Measurements from ENCODE around the gene CDC34.

CDC34 gene

DNA sequence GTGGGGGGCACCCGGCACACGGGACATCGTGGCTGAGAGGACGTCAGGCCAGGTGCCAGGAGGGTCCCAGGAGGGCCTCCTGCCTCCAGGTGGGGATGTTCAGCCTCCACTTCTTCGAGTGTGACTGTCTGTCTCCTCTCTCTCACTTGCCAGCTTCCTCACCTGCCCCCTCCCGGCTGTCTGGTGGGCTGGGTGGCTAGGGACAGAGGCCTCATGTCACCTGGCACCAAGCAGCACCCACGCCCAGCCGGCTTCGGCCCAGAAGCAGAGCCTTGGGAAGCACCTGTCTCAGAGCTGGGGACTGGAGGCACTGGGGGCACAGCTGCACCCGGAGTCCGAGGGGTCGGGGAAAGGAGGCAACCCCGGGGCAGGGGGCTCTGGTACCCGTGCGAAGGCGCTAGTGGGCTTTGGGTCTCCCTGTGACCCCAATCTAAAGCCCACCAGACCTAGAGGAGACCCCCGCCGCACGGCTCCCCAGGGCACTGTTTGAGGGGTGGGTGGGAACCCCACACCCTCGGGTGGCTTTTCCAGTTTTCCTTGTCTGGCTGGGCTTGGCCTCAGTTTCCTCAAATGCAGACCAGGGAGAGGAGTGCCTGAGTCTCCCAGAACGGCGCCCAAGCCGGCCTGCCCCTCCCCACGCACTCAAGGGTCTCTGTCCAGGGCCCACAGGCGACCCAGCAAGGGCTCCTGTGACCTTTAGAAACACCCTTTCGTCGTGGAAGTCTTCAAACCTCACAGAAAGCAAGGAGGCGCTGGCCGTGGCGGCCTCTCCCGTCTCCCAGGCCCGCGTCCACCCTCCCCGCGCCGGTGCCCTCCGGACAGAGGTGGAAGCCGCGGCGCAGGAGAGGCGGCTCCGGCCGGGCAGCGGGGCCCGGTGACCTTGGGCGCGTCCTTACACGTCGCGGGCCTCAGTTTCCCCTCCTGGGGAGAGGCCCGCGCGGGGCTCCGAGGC lies 57.5 kb downstream of the CDC34 start:
- DNase-seq (ENCODE audit: low read depth, low spot score) = no peak

DNA sequence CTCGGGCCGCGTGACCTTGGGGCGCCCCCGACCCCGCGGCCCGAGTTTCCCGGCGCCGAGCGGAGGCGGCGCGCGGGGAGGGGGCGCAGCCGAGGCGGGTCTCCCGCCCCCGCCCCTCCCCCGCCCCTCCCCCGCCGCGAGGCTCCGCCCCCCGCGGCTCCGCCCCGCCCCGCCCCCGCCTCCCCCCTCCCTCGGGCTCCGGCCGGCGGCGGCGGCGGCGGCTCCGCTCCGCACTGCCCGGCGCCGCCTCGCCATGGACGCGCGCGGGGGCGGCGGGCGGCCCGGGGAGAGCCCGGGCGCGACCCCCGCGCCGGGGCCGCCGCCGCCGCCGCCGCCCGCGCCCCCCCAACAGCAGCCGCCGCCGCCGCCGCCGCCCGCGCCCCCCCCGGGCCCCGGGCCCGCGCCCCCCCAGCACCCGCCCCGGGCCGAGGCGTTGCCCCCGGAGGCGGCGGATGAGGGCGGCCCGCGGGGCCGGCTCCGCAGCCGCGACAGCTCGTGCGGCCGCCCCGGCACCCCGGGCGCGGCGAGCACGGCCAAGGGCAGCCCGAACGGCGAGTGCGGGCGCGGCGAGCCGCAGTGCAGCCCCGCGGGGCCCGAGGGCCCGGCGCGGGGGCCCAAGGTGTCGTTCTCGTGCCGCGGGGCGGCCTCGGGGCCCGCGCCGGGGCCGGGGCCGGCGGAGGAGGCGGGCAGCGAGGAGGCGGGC lies 58.3 kb downstream of the CDC34 start, which contains the start of gene HCN2:
Gene HCN2 (plus strand): TSS at position 189 of the 703 bp plus-strand sequence. CDS start 65 bp downstream, at position 254.
- no peak for DNase-seq (ENCODE audit: low read depth, low spot score)

DNA sequence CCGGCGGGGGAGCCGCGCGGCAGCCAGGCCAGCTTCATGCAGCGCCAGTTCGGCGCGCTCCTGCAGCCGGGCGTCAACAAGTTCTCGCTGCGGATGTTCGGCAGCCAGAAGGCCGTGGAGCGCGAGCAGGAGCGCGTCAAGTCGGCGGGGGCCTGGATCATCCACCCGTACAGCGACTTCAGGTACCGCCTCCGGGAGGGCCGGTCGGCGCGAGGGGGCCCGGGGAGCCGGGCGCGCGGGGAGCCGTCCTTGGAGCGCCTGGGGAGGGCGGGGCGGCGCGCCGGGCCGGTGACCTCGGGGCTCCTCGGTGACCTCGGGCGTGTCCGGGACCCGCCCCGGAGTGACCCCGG lies 58.8 kb downstream of the CDC34 start:
- no peak for DNase-seq (ENCODE audit: low read depth, low spot score)

DNA sequence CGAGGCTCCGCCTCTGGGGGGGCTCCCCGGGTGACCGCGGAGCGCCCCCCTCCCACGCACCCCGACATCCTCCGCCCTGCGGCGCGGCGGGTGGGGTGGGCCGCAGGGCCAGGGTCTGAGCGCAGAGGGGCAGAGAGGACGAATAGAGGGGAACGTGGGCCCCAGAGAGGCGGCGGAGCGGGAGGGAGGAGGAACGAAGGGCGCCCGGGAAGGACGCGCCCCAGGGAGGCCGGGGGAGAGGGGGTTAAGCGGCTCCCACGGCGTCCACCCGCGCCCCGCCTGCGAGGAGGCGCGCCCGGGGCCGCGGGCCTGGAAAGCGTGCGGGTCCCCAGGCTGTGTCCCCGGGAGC lies 59.2 kb downstream of the CDC34 start:
- DNase-seq (ENCODE audit: low read depth, low spot score) = no peak

DNA sequence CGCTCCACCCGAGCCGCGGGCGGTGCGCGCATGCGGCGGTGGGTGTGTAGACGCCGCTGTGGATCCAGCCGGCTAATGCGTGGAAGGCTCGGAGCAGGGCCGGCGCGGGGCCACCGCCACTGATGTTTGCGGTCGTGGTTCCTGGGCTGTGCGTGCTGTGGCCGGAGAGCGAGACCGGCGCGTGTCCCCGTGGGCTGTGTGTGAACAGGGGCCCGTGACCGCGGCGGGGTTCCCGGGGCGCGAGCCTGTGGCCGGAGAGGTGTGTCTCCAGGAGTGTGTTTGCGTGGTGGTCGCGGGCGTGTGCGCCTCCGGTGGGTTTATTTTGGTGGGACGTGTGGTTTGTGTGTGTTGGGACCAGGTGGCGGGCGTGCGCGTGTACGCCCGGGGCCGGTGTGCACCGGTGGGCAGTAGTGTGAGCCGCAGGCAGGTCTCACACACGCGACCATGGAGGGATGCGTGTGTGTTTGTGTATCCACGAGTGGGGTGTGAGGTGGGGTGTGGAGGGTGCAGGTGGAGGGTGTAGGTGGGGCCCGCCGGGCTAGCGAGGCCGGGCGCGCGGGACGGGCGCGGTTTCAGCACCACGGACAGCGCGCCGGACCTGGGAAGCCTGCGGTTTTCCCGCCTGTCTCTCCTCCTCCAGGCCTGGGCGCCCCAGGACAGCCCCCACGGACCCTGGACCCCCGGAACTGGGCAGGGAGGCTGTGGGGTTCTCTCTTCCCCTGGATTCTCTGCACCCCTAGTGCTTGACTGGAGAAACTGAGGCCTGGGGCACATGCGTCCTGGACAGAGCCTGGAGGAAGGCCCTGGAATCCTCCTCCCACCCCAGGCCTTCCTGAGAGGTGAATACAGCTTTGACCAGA lies 59.8 kb downstream of the CDC34 start:
- no peak for DNase-seq (ENCODE audit: low read depth, low spot score)
